ENCODE measurements around the gene CST9. TPM values are rescaled to one million over a fixed set of nuclear protein-coding genes. Genes with fewer than 3 reads are reported as not detected.

The CST9 gene
- total and polyA plus RNA-seq, 2 of the 13 experiments (the other 11 are each of a cell fraction or from before 2014, with no cell fraction given) = 0.07 TPM; not detected in 1

DNA sequence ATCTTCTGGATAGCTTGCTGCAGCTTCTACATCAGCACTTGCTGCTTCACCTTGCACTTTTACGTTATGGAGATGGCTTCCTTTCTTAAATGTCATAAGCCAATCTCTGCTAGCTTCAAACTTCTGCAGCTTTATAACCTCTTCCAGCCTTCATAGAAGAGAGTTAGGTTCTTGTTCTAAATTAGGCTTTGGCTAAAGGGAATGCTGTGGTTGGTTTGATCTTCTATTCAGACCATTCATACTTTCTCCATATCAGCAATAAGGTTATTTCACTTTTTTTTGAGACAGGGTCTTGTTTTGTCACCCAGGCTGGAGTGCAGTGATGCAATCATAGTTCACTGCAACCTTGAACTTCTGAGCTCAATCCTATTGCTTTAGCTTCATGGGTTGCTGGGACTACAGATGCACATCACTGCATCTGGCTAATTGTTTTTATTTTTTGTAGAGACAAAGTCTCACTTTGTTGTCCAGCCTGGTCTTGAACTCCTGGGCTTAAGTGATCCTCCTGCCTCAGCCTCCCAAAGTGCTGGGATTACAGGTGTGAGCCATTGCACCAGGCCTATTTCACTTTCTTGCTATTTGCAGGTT is 44.2 kb upstream of the CST9 start (continued):
- TF ChIP-seq HDAC2 (CRISPR knock-in tag; IDR thresholded peaks at IDR 0.05) = peak; percentile 66; the same call in 1 of the 2 replicates
- 0 out of 2 replicates have a peak, but pooled peaks have one; percentile 27 for TF ChIP-seq NR2F6 (IDR thresholded peaks at IDR 0.05)
- no peak for TF ChIP-seq NR2F6 (CRISPR knock-in tag; IDR thresholded peaks at IDR 0.05)
- TF ChIP-seq ZNF644 (CRISPR knock-in tag; IDR thresholded peaks at IDR 0.05; ENCODE audit: low read depth) = peak; percentile 45; the same call in 1 of the 2 replicates
- TF ChIP-seq TOPORS (CRISPR knock-in tag; IDR thresholded peaks at IDR 0.05) = no peak
- TF ChIP-seq, protein P1, sequence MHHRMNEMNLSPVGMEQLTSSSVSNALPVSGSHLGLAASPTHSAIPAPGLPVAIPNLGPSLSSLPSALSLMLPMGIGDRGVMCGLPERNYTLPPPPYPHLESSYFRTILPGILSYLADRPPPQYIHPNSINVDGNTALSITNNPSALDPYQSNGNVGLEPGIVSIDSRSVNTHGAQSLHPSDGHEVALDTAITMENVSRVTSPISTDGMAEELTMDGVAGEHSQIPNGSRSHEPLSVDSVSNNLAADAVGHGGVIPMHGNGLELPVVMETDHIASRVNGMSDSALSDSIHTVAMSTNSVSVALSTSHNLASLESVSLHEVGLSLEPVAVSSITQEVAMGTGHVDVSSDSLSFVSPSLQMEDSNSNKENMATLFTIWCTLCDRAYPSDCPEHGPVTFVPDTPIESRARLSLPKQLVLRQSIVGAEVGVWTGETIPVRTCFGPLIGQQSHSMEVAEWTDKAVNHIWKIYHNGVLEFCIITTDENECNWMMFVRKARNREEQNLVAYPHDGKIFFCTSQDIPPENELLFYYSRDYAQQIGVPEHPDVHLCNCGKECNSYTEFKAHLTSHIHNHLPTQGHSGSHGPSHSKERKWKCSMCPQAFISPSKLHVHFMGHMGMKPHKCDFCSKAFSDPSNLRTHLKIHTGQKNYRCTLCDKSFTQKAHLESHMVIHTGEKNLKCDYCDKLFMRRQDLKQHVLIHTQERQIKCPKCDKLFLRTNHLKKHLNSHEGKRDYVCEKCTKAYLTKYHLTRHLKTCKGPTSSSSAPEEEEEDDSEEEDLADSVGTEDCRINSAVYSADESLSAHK (CRISPR knock-in tag; IDR thresholded peaks at IDR 0.05; ENCODE audit: borderline replicate concordance) = no peak
- no peak for TF ChIP-seq ZFP41 (CRISPR knock-in tag; IDR thresholded peaks at IDR 0.05; ENCODE audit: borderline replicate concordance)
- TF ChIP-seq, protein P2, sequence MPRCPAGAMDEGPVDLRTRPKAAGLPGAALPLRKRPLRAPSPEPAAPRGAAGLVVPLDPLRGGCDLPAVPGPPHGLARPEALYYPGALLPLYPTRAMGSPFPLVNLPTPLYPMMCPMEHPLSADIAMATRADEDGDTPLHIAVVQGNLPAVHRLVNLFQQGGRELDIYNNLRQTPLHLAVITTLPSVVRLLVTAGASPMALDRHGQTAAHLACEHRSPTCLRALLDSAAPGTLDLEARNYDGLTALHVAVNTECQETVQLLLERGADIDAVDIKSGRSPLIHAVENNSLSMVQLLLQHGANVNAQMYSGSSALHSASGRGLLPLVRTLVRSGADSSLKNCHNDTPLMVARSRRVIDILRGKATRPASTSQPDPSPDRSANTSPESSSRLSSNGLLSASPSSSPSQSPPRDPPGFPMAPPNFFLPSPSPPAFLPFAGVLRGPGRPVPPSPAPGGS (CRISPR knock-in tag; IDR thresholded peaks at IDR 0.05) = no peak
- TF ChIP-seq, protein P3, sequence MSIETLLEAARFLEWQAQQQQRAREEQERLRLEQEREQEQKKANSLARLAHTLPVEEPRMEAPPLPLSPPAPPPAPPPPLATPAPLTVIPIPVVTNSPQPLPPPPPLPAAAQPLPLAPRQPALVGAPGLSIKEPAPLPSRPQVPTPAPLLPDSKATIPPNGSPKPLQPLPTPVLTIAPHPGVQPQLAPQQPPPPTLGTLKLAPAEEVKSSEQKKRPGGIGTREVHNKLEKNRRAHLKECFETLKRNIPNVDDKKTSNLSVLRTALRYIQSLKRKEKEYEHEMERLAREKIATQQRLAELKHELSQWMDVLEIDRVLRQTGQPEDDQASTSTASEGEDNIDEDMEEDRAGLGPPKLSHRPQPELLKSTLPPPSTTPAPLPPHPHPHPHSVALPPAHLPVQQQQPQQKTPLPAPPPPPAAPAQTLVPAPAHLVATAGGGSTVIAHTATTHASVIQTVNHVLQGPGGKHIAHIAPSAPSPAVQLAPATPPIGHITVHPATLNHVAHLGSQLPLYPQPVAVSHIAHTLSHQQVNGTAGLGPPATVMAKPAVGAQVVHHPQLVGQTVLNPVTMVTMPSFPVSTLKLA (IDR thresholded peaks at IDR 0.05) = no peak
- TF ChIP-seq TEAD3 (CRISPR knock-in tag; optimal IDR thresholded peaks at IDR 0.05; ENCODE audit: borderline replicate concordance) = peak; percentile 74
- peak; percentile 19; the same call in 1 of the 2 replicates for TF ChIP-seq GATAD1 (CRISPR knock-in tag; IDR thresholded peaks at IDR 0.05)
- TF ChIP-seq NCOR1 (IDR thresholded peaks at IDR 0.05; ENCODE audit: borderline replicate concordance, low read length) = peak; percentile 70; the same call in 1 of the 2 replicates
- TF ChIP-seq, protein P4, sequence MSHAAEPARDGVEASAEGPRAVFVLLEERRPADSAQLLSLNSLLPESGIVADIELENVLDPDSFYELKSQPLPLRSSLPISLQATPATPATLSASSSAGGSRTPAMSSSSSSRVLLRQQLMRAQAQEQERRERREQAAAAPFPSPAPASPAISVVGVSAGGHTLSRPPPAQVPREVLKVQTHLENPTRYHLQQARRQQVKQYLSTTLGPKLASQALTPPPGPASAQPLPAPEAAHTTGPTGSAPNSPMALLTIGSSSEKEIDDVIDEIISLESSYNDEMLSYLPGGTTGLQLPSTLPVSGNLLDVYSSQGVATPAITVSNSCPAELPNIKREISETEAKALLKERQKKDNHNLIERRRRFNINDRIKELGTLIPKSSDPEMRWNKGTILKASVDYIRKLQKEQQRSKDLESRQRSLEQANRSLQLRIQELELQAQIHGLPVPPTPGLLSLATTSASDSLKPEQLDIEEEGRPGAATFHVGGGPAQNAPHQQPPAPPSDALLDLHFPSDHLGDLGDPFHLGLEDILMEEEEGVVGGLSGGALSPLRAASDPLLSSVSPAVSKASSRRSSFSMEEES (CRISPR knock-in tag; IDR thresholded peaks at IDR 0.05) = no peak
- TF ChIP-seq PITX1 (CRISPR knock-in tag; IDR thresholded peaks at IDR 0.05) = peak; percentile 53; the same call in 1 of the 2 replicates
- TF ChIP-seq HHEX (CRISPR knock-in tag; IDR thresholded peaks at IDR 0.05) = 0 out of 2 replicates have a peak, but pooled peaks have one; percentile 37
- peak; percentile 38 for TF ChIP-seq FOSL2 (CRISPR knock-in tag; IDR thresholded peaks at IDR 0.05)
- no peak for TF ChIP-seq ZNF766 (CRISPR knock-in tag; IDR thresholded peaks at IDR 0.05; ENCODE audit: borderline replicate concordance)
- no peak for TF ChIP-seq ZNF775 (CRISPR knock-in tag; IDR thresholded peaks at IDR 0.05; ENCODE audit: borderline replicate concordance)
- no peak for TF ChIP-seq LCORL (IDR thresholded peaks at IDR 0.05)
- 0 out of 2 replicates have a peak, but pooled peaks have one; percentile 35 for TF ChIP-seq LCORL (CRISPR knock-in tag; IDR thresholded peaks at IDR 0.05)
- peak; percentile 93 for TF ChIP-seq ZMYM2 (CRISPR knock-in tag; IDR thresholded peaks at IDR 0.05)
- TF ChIP-seq FOXA3 (CRISPR knock-in tag; IDR thresholded peaks at IDR 0.05) = peak; percentile 56; the same call in 1 of the 2 replicates
- TF ChIP-seq SIN3B (IDR thresholded peaks at IDR 0.05; ENCODE audit: low read length) = no peak

All from HepG2 (cell line).